ENCODE results near the gene FAM131B.

FAM131B gene

GRCh38 chr7:143320620-143321019, 41.9 kb downstream of the FAM131B start:
- no peak for DNase-seq

GRCh38 chr7:143318661-143319060, 43.9 kb downstream of the FAM131B start:
- no peak for DNase-seq

- no peak for DNase-seq
Measured at GRCh38 chr7:143316492-143316891, 46.0 kb downstream of the FAM131B start.

GRCh38 chr7:143315776-143316175, 46.7 kb downstream of the FAM131B start, which contains the start of gene CLCN1:
Gene CLCN1 (plus strand): TSS chr7:143316111. CDS start chr7:143316213, 102 bp downstream.
- DNase-seq: no peak

GRCh38 chr7:143314127-143314526, 48.4 kb downstream of the FAM131B start:
- no peak for DNase-seq

GRCh38 chr7:143308632-143309031, 53.9 kb downstream of the FAM131B start:
- DNase-seq: no peak

GRCh38 chr7:143305423-143306070, 57.0 kb downstream of the FAM131B start:
- DNase-seq: peak; percentile 23 to 82 (median 60)

- no peak for DNase-seq
Measured at GRCh38 chr7:143304938-143305337, 57.6 kb downstream of the FAM131B start.

GRCh38 chr7:143303733-143304132, 58.8 kb downstream of the FAM131B start:
- DNase-seq: no peak
